Psoas muscle (tissue), 8 donors: ENCODE data around the gene GPA33. TPM values are rescaled to one million over a fixed set of nuclear protein-coding genes. Genes with fewer than 3 reads are reported as not detected.
A peak's percentile ranks its signal among the peaks of the same experiment; 100 is the strongest.

Experiments used
- ATAC-seq, 4 donors: fragments of 200-7000 bp; cut with Tn5 transposase; one replicate each; pipeline ENCODE4 v1.9.1; 2020; ENCODE audit warnings: moderate library complexity in 3 of 4, mild to moderate bottlenecking in 2 of 4
- DNase-seq, 2 donors: peaks; one replicate each; pipeline ENCODE4 v3.0.0-alpha.2; 2020
- H3K27ac ChIP-seq: fragments of 200-600 bp; one replicate; pipeline ENCODE4 v1.8.0; 2022
- H3K27me3 ChIP-seq, 3 donors: fragments of 200-600 bp in 1 of 3; one replicate each; pipeline versions ENCODE4 v1.6.1 to v1.8.0; 2013 to 2022; ENCODE audit warnings: low read length in 2 of 3, mild to moderate bottlenecking in 2 of 3, moderate library complexity in 1 of 3; ENCODE audit not compliant: insufficient read depth in 3 of 3
- H3K36me3 ChIP-seq, 2 donors: fragments of 200-600 bp in 1 of 2; one replicate each; pipeline versions ENCODE4 v1.6.1 to v1.8.0; 2013 to 2022; ENCODE audit warnings: low read depth in 1 of 2, mild to moderate bottlenecking in 1 of 2, moderate library complexity in 1 of 2; ENCODE audit not compliant: insufficient read depth in 1 of 2
- H3K4me1 ChIP-seq: fragments of 200-600 bp; one replicate; pipeline ENCODE4 v1.8.0; 2022
- H3K4me3 ChIP-seq: fragments of 200-600 bp; one replicate; pipeline ENCODE4 v1.8.0; 2022; ENCODE audit warnings: mild to moderate bottlenecking
- H3K9me3 ChIP-seq: fragments of 200-600 bp; one replicate; pipeline ENCODE4 v1.8.0; 2022
- WGBS, 3 donors: extraction: QIAGEN DNeasy Blood & Tissue Kit; methylation state at CpG; one replicate each; pipeline versions ENCODE4 v1.1.6 to v1.1.7; 2013; 5-methylcytosine and 5-hydroxymethylcytosine counted together
- intact Hi-C, 2 donors: fragments of 100-400 bp; cut with DNase I; formaldehyde crosslinking; loops; one replicate each; pipeline versions ENCODE4 v1.11.0 to v1.14.2; 2022
- polyA plus RNA-seq, 3 donors: library from polyadenylated mRNA; stranded (reverse); fragments of 200-250 nt; gene quantifications; one replicate each; pipeline ENCODE4 v1.2.3, GENCODE V29; 2013
- total RNA-seq, 4 donors: library from RNA; stranded (reverse); fragmentation: NEBNext Ultra II Directional in 2 of 4; extraction: Animal tissue kit (Norgen Biotek cat#: 25700) in 2 of 4; gene quantifications; one replicate each; pipeline versions ENCODE4 v1.2.1 to v1.2.4, GENCODE V29; 2021 to 2023
- TF ChIP-seq, protein P1 (sequence below): fragments of 200-600 bp; IDR thresholded peaks from one replicate; pipeline ENCODE4 v1.8.0; 2022; ENCODE audit warnings: antibody characterized with exemption
- donor health status: healthy with polysubstance abuse.
- donor health status: DM: no; HTN: no; CAD: no; lungs with moderate emphysema.
- donor health status: Bipolar disorder and iron deficiency.
- donor health status: healthy.
- donor health status: DM: yes; HTN: yes; CAD: no.
- donor health status: DM: no; HTN: no; CAD: no.
- donor health status: DM: no; HTN: no; CAD: no.
- donor health status: DM: yes; HTN: yes; CAD: no.

The GPA33 gene
- total and polyA plus RNA-seq, 7 donors = 0.06 to 2.2 (median 0.12) TPM; not detected in 2

GRCh38 chr1:167056529-167057231 lies 33.5 kb downstream of the GPA33 start:
- DNase-seq (no peak), ATAC-seq (no peak)
- Histone ChIP-seq H3K4me1 (peaks cover 6% of the 10 kb centered on the region), H3K27me3 (no peaks in the 10 kb centered on the region), H3K27ac (no peak overlapping the region), H3K4me3 (no peak overlapping the region), H3K36me3 (no peaks in the 10 kb centered on the region), H3K9me3 (no peaks in the 10 kb centered on the region)
- intact Hi-C loops = loop anchor here (5.0 kb wide), 2 partner anchors 169 to 179 kb away; partner anchors contain the start of gene TADA1 (in 1 of the 2)
- 57 to 71% (median 63%) methylated on average over 10 of the region's 10 CpGs for WGBS, 3 donors
- TF ChIP-seq, protein P1, sequence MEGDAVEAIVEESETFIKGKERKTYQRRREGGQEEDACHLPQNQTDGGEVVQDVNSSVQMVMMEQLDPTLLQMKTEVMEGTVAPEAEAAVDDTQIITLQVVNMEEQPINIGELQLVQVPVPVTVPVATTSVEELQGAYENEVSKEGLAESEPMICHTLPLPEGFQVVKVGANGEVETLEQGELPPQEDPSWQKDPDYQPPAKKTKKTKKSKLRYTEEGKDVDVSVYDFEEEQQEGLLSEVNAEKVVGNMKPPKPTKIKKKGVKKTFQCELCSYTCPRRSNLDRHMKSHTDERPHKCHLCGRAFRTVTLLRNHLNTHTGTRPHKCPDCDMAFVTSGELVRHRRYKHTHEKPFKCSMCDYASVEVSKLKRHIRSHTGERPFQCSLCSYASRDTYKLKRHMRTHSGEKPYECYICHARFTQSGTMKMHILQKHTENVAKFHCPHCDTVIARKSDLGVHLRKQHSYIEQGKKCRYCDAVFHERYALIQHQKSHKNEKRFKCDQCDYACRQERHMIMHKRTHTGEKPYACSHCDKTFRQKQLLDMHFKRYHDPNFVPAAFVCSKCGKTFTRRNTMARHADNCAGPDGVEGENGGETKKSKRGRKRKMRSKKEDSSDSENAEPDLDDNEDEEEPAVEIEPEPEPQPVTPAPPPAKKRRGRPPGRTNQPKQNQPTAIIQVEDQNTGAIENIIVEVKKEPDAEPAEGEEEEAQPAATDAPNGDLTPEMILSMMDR = no peak

- no peak for ATAC-seq
- Histone ChIP-seq H3K4me3 (no peak overlapping the region), H3K27ac (no peak overlapping the region), H3K9me3 (no peaks in the 10 kb centered on the region), H3K36me3 (no peaks in the 10 kb centered on the region), H3K27me3 (no peaks in the 10 kb centered on the region), H3K4me1 (peaks cover 6% of the 10 kb centered on the region)
- WGBS, 3 donors = 60 to 67% (median 65%) methylated on average over 14 of the region's 14 CpGs
- intact Hi-C loops = loop anchor here (5.0 kb wide), 3 partner anchors 78 to 178 kb away; partner anchors contain the start of genes ILDR2 (in 1 of the 2) and TADA1 (in 1 of the 2)
- DNase-seq = no peak
- TF ChIP-seq, protein P1 = no peak
These were observed 35.1 kb downstream of the GPA33 start for GRCh38 chr1:167054946-167055630.

DNA sequence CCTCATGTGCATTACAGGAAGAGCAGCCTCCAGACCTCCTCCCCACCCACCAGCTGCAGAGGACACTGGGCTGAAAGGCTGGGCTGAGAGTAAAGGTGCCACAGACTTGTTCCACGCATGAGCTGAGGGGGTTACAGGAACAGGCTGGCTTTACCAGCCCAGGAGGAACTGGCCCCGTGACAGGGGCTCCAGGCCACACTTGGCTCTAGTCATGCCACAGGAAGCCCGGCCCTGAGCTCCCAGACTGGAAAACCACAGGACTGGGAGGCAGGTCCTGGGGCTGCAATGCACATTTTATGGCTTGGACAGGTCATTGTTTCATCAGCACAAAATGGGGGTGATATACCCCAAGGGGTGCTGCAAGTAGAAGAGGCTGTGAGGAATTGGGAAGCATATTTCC lies 35.6 kb downstream of the GPA33 start:
- TF ChIP-seq, protein P1 = no peak
- DNase-seq (no peak), ATAC-seq (no peak)
- 39 to 61% (median 45%) methylated on average over 3 of the region's 3 CpGs for WGBS, 3 donors
- Histone ChIP-seq H3K9me3 (no peaks in the 10 kb centered on the region), H3K27ac (no peak overlapping the region), H3K36me3 (no peaks in the 10 kb centered on the region), H3K27me3 (no peaks in the 10 kb centered on the region), H3K4me3 (no peak overlapping the region), H3K4me1 (peaks cover 6% of the 10 kb centered on the region)
- intact Hi-C loops = loop anchor here in 1 of 2 donors (5.0 kb wide), 1 partner anchor 77 kb away; the partner anchor contains the start of gene ILDR2

DNA sequence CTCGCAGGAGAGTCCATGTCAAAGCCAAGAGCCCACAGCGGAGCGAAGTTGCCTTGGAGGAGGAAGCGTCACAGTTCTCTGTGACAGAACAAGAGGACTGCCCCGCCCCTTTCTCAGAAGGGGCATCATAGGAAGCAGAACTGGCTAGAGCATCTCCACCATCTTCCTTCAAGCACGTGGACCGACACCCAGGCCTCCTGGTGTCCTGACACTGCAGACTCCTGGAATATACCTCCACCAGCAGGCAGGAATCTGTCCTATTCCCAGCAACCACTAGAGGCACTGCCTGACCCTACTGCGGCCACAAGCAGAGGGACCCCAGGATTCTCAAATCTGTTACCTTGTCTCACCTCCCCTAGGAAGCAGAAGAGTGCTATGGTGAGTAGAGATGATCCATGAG lies 37.8 kb downstream of the GPA33 start:
- no peak overlapping the region for H3K27ac ChIP-seq
- no peaks in the 10 kb centered on the region for H3K27me3 ChIP-seq
- H3K4me3 ChIP-seq = no peak overlapping the region
- intact Hi-C loops = loop anchor here in 1 of 2 donors (5.0 kb wide), 1 partner anchor 75 kb away; the partner anchor contains the start of gene ILDR2
- TF ChIP-seq, protein P1 = peak; percentile 13
- no peaks in the 10 kb centered on the region for H3K9me3 ChIP-seq
- ATAC-seq = no peak
- H3K4me1 ChIP-seq = no peaks in the 10 kb centered on the region
- WGBS, 3 donors = 73 to 86% (median 83%) methylated on average over 8 of the region's 8 CpGs
- H3K36me3 ChIP-seq = no peaks in the 10 kb centered on the region
- no peak for DNase-seq
